Osteoblast (primary cell): Measurements from ENCODE around the gene AHI1. TPM values are rescaled to one million over a fixed set of nuclear protein-coding genes. Genes with fewer than 3 reads are reported as not detected.
A peak's percentile ranks its signal among the peaks of the same experiment; 100 is the strongest.

Source experiments
- DNase-seq: peaks from one replicate; pipeline ENCODE4 v3.0.0; 2011; ENCODE audit warnings: low spot score, mixed read lengths; ENCODE audit not compliant: insufficient read length; ENCODE audit errors: missing footprints
- H2AFZ ChIP-seq: 2 replicates; pipeline ENCODE4 v1.6.0; 2011; ENCODE audit warnings: mild to moderate bottlenecking, low read length
- H3K27ac ChIP-seq: 2 replicates; pipeline ENCODE4 v1.5.1; 2011; ENCODE audit warnings: mild to moderate bottlenecking, low read depth, low read length, moderate library complexity
- H3K27me3 ChIP-seq: 2 replicates; pipeline ENCODE4 v1.6.0; 2012; ENCODE audit warnings: mild to moderate bottlenecking, control low read depth, inconsistent platforms, low read length, moderate library complexity; ENCODE audit not compliant: insufficient read depth
- H3K36me3 ChIP-seq: 2 replicates; pipeline ENCODE4 v1.5.1; 2011; ENCODE audit warnings: mild to moderate bottlenecking, low read length, control low read depth, moderate library complexity; ENCODE audit not compliant: insufficient read depth
- H3K4me1 ChIP-seq: 2 replicates; pipeline ENCODE4 v1.5.1; 2011; ENCODE audit warnings: mild to moderate bottlenecking, low read length, control low read depth, moderate library complexity; ENCODE audit not compliant: insufficient read depth
- H3K4me2 ChIP-seq: 2 replicates; pipeline ENCODE4 v1.6.0; 2011; ENCODE audit warnings: mild to moderate bottlenecking, low read length; ENCODE audit not compliant: insufficient read depth
- H3K4me3 ChIP-seq: fragments of 200-600 bp; sonication (generic); 3 replicates; pipeline ENCODE4 v1.5.1; 2012; ENCODE audit warnings: mild to moderate bottlenecking, low read length, inconsistent platforms; ENCODE audit not compliant: insufficient read depth
- H3K79me2 ChIP-seq: 2 replicates; pipeline ENCODE4 v1.6.0; 2012; ENCODE audit warnings: mild to moderate bottlenecking, low read length, control low read depth, inconsistent platforms; ENCODE audit not compliant: insufficient read depth
- H3K9me3 ChIP-seq: 2 replicates; pipeline ENCODE4 v1.5.1; 2011; ENCODE audit warnings: low read depth, low read length, control low read depth
- H4K20me1 ChIP-seq: 2 replicates; pipeline ENCODE4 v1.6.0; 2012; ENCODE audit warnings: mild to moderate bottlenecking, low read length, control low read depth; ENCODE audit not compliant: insufficient read depth
- total RNA-seq: library from RNA; depleted of rRNA; stranded (reverse); fragments of >200 nt; gene quantifications from 2 replicates; pipeline ENCODE4 v1.2.3, GENCODE V29; 2012
- TF ChIP-seq, protein P1 (sequence below): IDR thresholded peaks from 2 replicates; pipeline ENCODE4 v1.5.1; 2011; ENCODE audit warnings: mild to moderate bottlenecking, low read depth, low read length, moderate library complexity; ENCODE audit errors: extremely low read depth

The AHI1 gene
- total RNA-seq, 1 donor = 50.3 TPM

DNA sequence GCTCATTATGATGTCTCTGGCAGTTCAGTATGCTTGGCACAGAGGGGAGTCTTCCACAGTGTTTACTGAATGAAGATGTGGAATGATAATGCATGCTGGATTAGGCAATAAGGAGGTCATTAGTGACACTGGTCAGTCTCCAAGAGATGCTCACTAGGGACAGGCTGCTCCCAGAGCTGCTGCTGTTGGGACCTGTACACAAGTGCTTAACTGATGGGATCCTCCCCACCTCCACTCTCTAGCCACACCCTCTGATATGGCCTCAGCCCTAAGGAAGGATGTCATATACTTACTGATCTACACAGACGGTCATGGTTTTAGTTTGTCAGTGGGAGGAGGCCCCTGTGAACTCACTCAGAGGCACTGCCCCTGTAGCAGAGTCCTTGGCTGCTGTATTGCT, 243.1 kb downstream of the AHI1 start:
- H3K79me2 ChIP-seq = no peaks in the 10 kb centered on the region
- H2AFZ ChIP-seq = no peak overlapping the region
- no peak overlapping the region for H3K4me2 ChIP-seq
- TF ChIP-seq, protein P1, sequence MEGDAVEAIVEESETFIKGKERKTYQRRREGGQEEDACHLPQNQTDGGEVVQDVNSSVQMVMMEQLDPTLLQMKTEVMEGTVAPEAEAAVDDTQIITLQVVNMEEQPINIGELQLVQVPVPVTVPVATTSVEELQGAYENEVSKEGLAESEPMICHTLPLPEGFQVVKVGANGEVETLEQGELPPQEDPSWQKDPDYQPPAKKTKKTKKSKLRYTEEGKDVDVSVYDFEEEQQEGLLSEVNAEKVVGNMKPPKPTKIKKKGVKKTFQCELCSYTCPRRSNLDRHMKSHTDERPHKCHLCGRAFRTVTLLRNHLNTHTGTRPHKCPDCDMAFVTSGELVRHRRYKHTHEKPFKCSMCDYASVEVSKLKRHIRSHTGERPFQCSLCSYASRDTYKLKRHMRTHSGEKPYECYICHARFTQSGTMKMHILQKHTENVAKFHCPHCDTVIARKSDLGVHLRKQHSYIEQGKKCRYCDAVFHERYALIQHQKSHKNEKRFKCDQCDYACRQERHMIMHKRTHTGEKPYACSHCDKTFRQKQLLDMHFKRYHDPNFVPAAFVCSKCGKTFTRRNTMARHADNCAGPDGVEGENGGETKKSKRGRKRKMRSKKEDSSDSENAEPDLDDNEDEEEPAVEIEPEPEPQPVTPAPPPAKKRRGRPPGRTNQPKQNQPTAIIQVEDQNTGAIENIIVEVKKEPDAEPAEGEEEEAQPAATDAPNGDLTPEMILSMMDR = no peak
- DNase-seq = no peak
- no peaks in the 10 kb centered on the region for H3K9me3 ChIP-seq
- no peak overlapping the region for H3K27ac ChIP-seq
- H3K36me3 ChIP-seq = no peaks in the 10 kb centered on the region
- H3K4me3 ChIP-seq = no peak overlapping the region
- no peaks in the 10 kb centered on the region for H4K20me1 ChIP-seq
- no peaks in the 10 kb centered on the region for H3K4me1 ChIP-seq
- H3K27me3 ChIP-seq = no peaks in the 10 kb centered on the region

DNA sequence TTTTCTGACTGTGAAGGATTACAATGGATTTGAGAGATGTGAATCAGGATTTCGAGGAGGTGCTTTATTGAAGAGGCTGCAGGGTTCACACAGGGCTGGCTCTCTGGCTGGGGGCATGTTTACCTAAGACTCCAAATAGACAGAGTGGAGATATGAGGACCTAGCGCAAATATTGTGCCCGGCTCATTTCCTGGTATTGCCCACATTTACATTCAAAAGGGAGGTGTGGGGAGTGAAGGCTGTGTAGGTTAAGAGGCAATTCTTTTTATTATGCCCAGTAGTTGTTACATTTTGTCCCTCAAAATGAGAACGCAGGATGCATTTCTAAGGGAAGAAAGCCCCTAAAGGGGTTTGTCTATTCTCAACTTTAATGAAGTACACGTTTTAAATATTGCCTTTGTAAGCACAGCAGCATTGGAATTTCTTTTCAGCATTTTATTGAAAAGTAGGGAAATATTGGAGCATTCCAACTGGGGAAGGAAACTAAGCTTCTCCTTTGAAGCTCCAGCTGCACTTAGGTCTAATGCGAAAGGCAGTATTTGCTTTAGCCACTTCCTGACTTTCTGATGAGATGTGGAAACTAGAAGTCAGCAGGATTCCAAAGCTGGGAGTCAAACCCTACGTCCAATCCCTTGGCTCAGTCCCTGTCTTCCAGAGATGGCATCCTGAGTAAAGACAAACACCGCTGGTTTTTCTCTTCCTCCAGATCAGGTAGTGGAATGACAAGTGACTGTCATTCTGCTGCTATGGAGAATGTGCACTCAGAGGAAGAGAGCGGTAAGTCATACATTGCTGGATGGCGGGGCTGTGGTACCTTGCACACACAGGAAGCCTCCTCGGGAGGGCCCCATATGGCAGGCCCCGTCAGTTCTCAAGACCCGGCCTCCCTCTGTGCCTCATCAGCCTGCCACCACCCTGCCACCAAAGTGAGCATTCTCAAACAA, 245.8 kb downstream of the AHI1 start:
- H4K20me1 ChIP-seq = no peaks in the 10 kb centered on the region
- H2AFZ ChIP-seq = peak overlapping the region; percentile 30
- no peak overlapping the region for H3K4me3 ChIP-seq
- H3K79me2 ChIP-seq = no peaks in the 10 kb centered on the region
- TF ChIP-seq, protein P1 = no peak
- H3K27me3 ChIP-seq = no peaks in the 10 kb centered on the region
- no peak overlapping the region for H3K27ac ChIP-seq
- no peaks in the 10 kb centered on the region for H3K4me1 ChIP-seq
- no peak overlapping the region for H3K4me2 ChIP-seq
- no peak for DNase-seq
- H3K36me3 ChIP-seq = no peaks in the 10 kb centered on the region
- no peaks in the 10 kb centered on the region for H3K9me3 ChIP-seq

DNA sequence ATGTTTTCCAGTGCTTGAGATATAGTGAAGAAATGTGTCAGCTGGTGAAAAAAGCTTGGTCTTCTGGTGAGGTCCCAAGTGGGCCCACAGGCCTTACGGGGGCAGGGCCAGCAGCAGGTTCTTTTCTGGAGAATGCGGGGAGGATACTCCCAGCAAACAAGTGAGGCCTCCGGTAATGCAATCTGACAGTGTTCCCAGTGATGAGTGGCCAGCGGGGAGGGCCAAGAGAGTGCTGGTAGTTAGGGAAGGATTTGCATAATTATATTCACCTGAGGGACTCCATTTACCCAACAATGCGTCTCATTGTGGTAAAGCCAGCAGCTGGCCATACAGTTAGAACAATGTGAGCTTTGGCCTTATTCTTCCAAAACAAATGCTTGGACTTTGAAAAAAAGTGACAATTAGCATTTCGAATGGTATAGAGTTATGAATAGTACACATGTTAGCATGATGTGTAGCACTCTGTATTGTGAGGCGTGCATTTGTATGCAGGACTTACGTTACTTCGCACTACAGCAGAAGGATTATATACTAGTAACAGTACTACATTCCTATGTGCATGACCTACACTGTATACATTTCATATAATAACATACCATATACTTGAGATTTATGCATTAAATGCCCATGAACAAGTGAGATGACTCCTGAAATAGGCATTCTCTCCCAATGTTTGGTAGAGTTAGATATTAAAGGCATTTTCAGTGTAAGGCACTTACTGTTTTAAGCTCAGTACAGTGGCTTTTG, 246.6 kb downstream of the AHI1 start:
- no peak overlapping the region for H3K27ac ChIP-seq

More for the DNA sequence above, 246.6 kb downstream of the AHI1 start:
- Histone ChIP-seq H3K4me2 (no peak overlapping the region), H3K9me3 (no peaks in the 10 kb centered on the region), H3K79me2 (no peaks in the 10 kb centered on the region), H3K4me1 (no peaks in the 10 kb centered on the region), H4K20me1 (no peaks in the 10 kb centered on the region), H3K27me3 (no peaks in the 10 kb centered on the region), H3K4me3 (no peak overlapping the region), H2AFZ (no peak overlapping the region), H3K36me3 (no peaks in the 10 kb centered on the region)
- DNase-seq = no peak
- TF ChIP-seq, protein P1 = no peak
